SK-MEL-5 (cell line): ENCODE results near the gene SUN1. TPM values are rescaled to one million over a fixed set of nuclear protein-coding genes. Genes with fewer than 3 reads are reported as not detected.
A peak's percentile ranks its signal among the peaks of the same experiment; 100 is the strongest.
"Not testable (repeated sequence)": the region's sequence is repeated elsewhere in the genome, so short reads cannot be mapped to it uniquely, and the experiment has no call there.

Source experiments
- DNase-seq: peaks from one replicate; pipeline ENCODE4 v3.0.0-alpha.2; 2016; ENCODE audit warnings: low read depth, low spot score
- in situ Hi-C: cut with HindIII; loops from 2 replicates; pipeline ENCODE4 v1.10.0; 2016; ENCODE audit warnings: low sequenced_read_pairs, high pct_unique_total_duplicates, low pct_unique_long_range_greater_than_20kb
- total RNA-seq: library from RNA; depleted of rRNA; stranded (reverse); fragments of >200 nt; shearing (Covaris generic); gene quantifications from 2 replicates; pipeline ENCODE4 v1.2.3, GENCODE V29; 2014

SUN1 gene
- total RNA-seq, 1 experiment from 2014 or later = 56.5 TPM

- DNase-seq, in situ Hi-C loops: not testable (repeated sequence)
Measured at GRCh38 chr7:801351-801750, 30.9 kb upstream of the SUN1 start.

- in situ Hi-C loops = no loop called here
Measured at GRCh38 chr7:801940-802381, 30.3 kb upstream of the SUN1 start.

GRCh38 chr7:802500-803242, 29.6 kb upstream of the SUN1 start:
- in situ Hi-C loops = no loop called here
- no peak for DNase-seq

More at GRCh38 chr7:801940-802381, 30.3 kb upstream of the SUN1 start:
- no peak for DNase-seq

- DNase-seq = no peak
- in situ Hi-C loops = no loop called here
Measured at GRCh38 chr7:803243-803635, 29.0 kb upstream of the SUN1 start.

GRCh38 chr7:803796-804195, 28.5 kb upstream of the SUN1 start:
- DNase-seq, in situ Hi-C loops: not testable (repeated sequence)

GRCh38 chr7:805261-805660, 27.0 kb upstream of the SUN1 start:
- no peak for DNase-seq
- in situ Hi-C loops = no loop called here

GRCh38 chr7:815284-816216, 16.7 kb upstream of the SUN1 start:
- peak; percentile 47 for DNase-seq
- in situ Hi-C loops = no loop called here

- DNase-seq = peak; percentile 98
- in situ Hi-C loops = no loop called here
Measured at GRCh38 chr7:816300-816750, 16.0 kb upstream of the SUN1 start.

GRCh38 chr7:816751-817671, 15.3 kb upstream of the SUN1 start:
- DNase-seq = peak; percentile 33

GRCh38 chr7:818031-818699, 14.1 kb upstream of the SUN1 start:
- in situ Hi-C loops = no loop called here
- peak; percentile 65 for DNase-seq

More at GRCh38 chr7:816751-817671, 15.3 kb upstream of the SUN1 start:
- in situ Hi-C loops = no loop called here

GRCh38 chr7:820341-820740, 11.9 kb upstream of the SUN1 start:
- DNase-seq = no peak
- in situ Hi-C loops = no loop called here

GRCh38 chr7:821688-822087, 10.6 kb upstream of the SUN1 start:
- DNase-seq = no peak
- in situ Hi-C loops = no loop called here

GRCh38 chr7:822692-823276, 9.5 kb upstream of the SUN1 start:
- in situ Hi-C loops = no loop called here
- no peak for DNase-seq

- in situ Hi-C loops = no loop called here
- no peak for DNase-seq
Measured at GRCh38 chr7:823649-824048, 8.6 kb upstream of the SUN1 start.

GRCh38 chr7:824081-824480, 8.2 kb upstream of the SUN1 start:
- no peak for DNase-seq
- in situ Hi-C loops = no loop called here

- DNase-seq = no peak
- in situ Hi-C loops = no loop called here
Measured at GRCh38 chr7:824664-825063, 7.6 kb upstream of the SUN1 start.

- DNase-seq = no peak
- in situ Hi-C loops = no loop called here
Measured at GRCh38 chr7:825386-825785, 6.9 kb upstream of the SUN1 start.
